ENCODE results near the gene BRMS1L.
A peak's percentile ranks its signal among the peaks of the same experiment; 100 is the strongest.
"Not testable (repeated sequence)": the region's sequence is repeated elsewhere in the genome, so short reads cannot be mapped to it uniquely, and the experiment has no call there.

BRMS1L gene, protein sequence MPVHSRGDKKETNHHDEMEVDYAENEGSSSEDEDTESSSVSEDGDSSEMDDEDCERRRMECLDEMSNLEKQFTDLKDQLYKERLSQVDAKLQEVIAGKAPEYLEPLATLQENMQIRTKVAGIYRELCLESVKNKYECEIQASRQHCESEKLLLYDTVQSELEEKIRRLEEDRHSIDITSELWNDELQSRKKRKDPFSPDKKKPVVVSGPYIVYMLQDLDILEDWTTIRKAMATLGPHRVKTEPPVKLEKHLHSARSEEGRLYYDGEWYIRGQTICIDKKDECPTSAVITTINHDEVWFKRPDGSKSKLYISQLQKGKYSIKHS

DNA sequence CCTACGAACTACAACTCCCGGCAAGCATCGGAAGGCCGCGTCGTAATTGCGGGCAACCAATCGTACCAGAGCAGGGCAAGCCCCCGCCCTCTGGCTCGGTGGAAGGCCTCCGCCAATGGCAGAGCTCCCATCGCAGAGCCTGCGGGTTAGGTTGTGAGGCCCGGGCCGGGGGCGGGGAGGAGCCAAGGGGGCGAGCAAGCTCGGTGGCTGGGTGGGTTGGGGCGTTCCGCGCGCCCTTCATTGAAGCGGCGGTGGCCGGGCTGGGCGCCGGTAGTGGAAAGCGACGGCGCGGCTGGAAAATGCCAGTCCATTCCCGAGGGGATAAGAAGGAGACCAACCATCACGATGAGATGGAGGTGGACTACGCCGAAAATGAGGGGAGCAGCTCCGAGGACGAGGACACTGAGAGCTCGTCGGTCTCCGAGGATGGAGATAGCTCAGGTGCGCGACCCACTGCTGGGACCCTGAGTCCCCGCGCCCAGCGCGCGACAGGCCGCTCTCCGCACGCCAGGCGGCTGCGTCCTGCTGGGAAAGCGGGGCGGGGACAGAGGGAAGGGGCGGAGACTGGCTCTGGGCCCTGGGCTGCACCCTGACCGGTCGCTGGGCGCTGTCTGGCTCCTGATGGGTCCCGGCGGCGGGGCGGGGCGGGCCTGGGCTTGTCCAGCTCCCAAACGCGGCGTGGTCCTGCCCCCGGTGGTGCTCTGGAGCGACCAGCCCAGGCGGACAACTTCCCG is at the start of gene BRMS1L:
Gene BRMS1L (plus strand): TSS at position 121 of the 734 bp plus-strand sequence. CDS start 179 bp downstream, at position 300.
- DNase-seq (ENCODE audit: low read depth), result peak; percentile 97
- TF ChIP-seq, protein P1, sequence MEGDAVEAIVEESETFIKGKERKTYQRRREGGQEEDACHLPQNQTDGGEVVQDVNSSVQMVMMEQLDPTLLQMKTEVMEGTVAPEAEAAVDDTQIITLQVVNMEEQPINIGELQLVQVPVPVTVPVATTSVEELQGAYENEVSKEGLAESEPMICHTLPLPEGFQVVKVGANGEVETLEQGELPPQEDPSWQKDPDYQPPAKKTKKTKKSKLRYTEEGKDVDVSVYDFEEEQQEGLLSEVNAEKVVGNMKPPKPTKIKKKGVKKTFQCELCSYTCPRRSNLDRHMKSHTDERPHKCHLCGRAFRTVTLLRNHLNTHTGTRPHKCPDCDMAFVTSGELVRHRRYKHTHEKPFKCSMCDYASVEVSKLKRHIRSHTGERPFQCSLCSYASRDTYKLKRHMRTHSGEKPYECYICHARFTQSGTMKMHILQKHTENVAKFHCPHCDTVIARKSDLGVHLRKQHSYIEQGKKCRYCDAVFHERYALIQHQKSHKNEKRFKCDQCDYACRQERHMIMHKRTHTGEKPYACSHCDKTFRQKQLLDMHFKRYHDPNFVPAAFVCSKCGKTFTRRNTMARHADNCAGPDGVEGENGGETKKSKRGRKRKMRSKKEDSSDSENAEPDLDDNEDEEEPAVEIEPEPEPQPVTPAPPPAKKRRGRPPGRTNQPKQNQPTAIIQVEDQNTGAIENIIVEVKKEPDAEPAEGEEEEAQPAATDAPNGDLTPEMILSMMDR (IDR thresholded peaks at IDR 0.05; ENCODE audit: control insufficient read depth, extremely low read depth, insufficient read depth), result no peak
- peak within 1 kb of the TSS; percentile 85 for H3K4me3 ChIP-seq (ENCODE audit: low read depth, low read length)

DNA sequence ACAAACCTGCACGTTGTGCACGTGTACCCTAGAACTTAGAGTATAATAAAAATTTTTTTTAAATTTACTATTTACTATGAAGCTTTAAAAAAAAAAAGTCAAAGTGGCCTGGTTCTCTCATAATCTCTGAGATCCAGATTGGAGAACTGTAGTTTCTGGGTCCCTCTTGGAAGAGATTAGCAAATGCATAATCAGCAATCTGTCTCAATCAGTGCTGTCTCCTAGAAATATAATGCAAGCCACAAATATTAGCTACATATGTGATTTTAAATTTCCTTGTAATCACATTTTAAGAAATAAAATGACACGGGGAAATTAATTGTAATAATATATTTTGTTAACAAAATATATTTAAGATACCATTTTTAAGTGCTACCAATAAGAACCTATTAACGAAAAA is 49.3 kb upstream of the BRMS1L start:
- no peak overlapping the region for H3K4me3 ChIP-seq (ENCODE audit: low read depth, low read length)
- DNase-seq (ENCODE audit: low read depth), result no peak
- TF ChIP-seq, protein P1 (IDR thresholded peaks at IDR 0.05; ENCODE audit: control insufficient read depth, extremely low read depth, insufficient read depth), result no peak

DNA sequence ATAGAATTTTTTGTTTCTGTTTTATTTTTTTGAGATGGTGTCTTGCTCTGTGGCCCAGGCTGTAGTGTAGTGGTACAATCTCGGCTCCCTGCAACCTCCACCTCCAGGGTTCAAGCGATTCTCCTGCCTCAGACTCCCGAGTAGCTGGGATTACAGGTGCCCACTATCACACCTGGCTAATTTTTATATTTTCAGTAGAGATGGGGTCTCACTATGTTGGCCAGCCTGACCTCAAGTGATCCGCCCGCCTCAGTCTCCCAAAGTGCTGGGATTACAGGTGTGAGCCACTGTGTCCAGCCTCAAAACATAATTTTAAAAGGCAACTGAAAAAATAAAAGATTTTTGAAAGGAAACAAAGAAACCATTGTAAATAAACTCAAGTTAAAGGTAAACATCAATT is 48.6 kb upstream of the BRMS1L start:
- H3K4me3 ChIP-seq (ENCODE audit: low read depth, low read length); DNase-seq (ENCODE audit: low read depth): not testable (repeated sequence)

DNA sequence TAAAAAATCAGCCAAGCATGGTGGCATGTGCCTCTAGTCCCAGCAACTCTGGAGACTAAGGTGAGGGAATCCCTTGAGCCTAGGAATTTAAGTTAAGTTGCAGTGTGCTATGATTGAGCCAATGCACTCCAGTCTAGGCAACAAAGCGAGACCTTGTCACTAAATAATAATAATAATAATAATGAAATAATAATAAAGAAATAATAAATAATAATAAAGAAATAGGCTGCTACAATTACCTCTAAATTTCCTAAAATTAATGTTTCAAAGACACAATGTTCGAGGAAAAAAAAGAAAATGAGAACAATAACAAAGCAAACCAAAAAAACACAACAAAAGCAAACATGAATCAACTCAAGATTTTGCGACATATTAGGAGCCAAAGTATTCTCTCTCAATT is 46.8 kb upstream of the BRMS1L start:
- TF ChIP-seq, protein P1 (IDR thresholded peaks at IDR 0.05; ENCODE audit: control insufficient read depth, extremely low read depth, insufficient read depth), result no peak
- DNase-seq (ENCODE audit: low read depth), result no peak
- no peak overlapping the region for H3K4me3 ChIP-seq (ENCODE audit: low read depth, low read length)

DNA sequence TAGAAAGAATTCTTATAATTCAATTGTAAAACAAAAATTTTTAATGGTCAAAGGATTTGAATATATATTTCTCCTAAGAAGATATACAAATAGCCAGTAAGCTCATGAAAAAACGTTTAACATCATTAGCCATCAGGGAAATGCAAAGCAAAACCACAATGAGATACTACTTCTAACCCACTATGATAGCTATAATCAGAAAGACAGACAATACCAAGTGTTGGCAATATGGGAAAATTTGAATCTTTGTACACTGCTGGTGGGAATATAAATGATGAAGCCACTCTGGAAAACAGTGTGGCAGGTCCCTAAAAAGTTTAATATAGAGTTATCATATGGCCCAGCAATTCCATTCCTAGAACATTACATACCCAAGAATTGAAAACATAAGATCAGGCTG is 42.4 kb upstream of the BRMS1L start:
- TF ChIP-seq, protein P1 (IDR thresholded peaks at IDR 0.05; ENCODE audit: control insufficient read depth, extremely low read depth, insufficient read depth), result no peak
- no peak for DNase-seq (ENCODE audit: low read depth)
- no peak overlapping the region for H3K4me3 ChIP-seq (ENCODE audit: low read depth, low read length)

DNA sequence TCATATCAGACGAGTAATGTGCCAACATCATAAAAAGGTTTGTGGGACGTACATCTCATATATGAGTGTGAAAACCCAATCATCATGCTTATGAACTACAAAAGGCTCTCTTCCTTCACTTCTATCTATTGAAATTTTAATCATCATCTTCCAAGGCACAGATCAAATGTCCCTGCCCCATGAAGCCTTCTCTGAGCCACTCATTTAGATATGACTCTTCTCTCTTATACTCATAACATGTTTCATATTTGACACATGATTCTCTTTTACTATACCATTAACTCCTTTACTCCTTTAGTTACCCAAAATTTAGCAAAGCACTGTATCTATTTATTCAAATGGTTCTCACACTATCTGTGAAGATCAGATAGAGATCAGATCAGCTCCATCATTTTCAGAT is 39.3 kb upstream of the BRMS1L start:
- TF ChIP-seq, protein P1 (IDR thresholded peaks at IDR 0.05; ENCODE audit: control insufficient read depth, extremely low read depth, insufficient read depth), result no peak
- H3K4me3 ChIP-seq (ENCODE audit: low read depth, low read length), result no peak overlapping the region
- no peak for DNase-seq (ENCODE audit: low read depth)

DNA sequence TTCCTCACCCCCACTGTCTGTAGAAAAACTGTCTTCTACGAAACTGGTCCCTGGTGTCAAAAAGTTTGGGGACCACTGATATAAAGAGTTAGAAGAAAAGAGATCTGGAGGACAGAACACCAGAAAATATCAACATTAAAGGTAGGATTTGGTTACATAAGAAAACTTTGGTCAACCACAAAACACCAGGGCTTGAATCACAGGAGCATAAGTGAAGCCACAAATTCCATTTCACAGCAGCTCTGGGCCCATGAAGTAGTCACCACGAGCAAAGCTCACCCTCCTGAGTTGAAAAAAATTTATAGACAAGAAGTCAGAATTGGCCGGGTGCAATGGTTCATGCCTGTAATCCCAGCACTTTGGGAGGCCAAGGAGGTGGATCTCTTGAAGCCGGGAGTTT is 36.5 kb upstream of the BRMS1L start:
- no peak for DNase-seq (ENCODE audit: low read depth)
- TF ChIP-seq, protein P1 (IDR thresholded peaks at IDR 0.05; ENCODE audit: control insufficient read depth, extremely low read depth, insufficient read depth), result no peak

More for the DNA sequence above, 36.5 kb upstream of the BRMS1L start:
- H3K4me3 ChIP-seq (ENCODE audit: low read depth, low read length), result no peak overlapping the region
